Spleen (tissue), 11 donors: ENCODE data around the gene OR2S2. TPM values are rescaled to one million over a fixed set of nuclear protein-coding genes. Genes with fewer than 3 reads are reported as not detected.
A peak's percentile ranks its signal among the peaks of the same experiment; 100 is the strongest.

Experiments
- DNase-seq: peaks from one replicate; pipeline ENCODE4 v3.0.0-alpha.2; 2020
- H3K27ac ChIP-seq, 8 donors: fragments of 200-600 bp; sonication (generic) in 7 of 8; 1 replicate in 4 of 8; 2 replicates in 4 of 8; pipeline versions ENCODE4 v1.5.0 to v1.8.0; 2016 to 2021; ENCODE audit warnings: inconsistent platforms in 4 of 8, mild to moderate bottlenecking in 4 of 8, moderate library complexity in 1 of 8
- H3K27me3 ChIP-seq, 7 donors: fragments of 200-600 bp; sonication (generic) in 6 of 7; replicated peaks in 1 of 7; 1 replicate in 4 of 7; 2 replicates in 3 of 7; pipeline versions ENCODE4 v1.5.0 to v1.8.0; 2016 to 2021; ENCODE audit warnings: inconsistent platforms in 3 of 7, mild to moderate bottlenecking in 1 of 7
- H3K36me3 ChIP-seq, 6 donors: fragments of 200-600 bp; sonication (generic) in 5 of 6; 1 replicate in 4 of 6; 2 replicates in 2 of 6; pipeline versions ENCODE4 v1.5.0 to v1.8.0; 2016 to 2021; ENCODE audit warnings: inconsistent platforms in 2 of 6
- H3K4me1 ChIP-seq, 6 donors: fragments of 200-600 bp; sonication (generic) in 5 of 6; 1 replicate in 3 of 6; 2 replicates in 3 of 6; pipeline versions ENCODE4 v1.5.0 to v1.8.0; 2016 to 2021; ENCODE audit warnings: inconsistent platforms in 3 of 6
- H3K4me3 ChIP-seq, 8 donors: fragments of 200-600 bp; sonication (generic) in 7 of 8; 1 replicate in 4 of 8; 2 replicates in 4 of 8; pipeline versions ENCODE4 v1.5.0 to v1.8.0; 2016 to 2021; ENCODE audit warnings: inconsistent platforms in 4 of 8, mild to moderate bottlenecking in 4 of 8, moderate library complexity in 2 of 8
- H3K9me3 ChIP-seq, 8 donors: fragments of 200-600 bp; sonication (generic) in 7 of 8; 1 replicate in 4 of 8; 2 replicates in 4 of 8; pipeline versions ENCODE4 v1.5.0 to v1.8.0; 2016 to 2021; ENCODE audit warnings: inconsistent platforms in 4 of 8
- POLR2A ChIP-seq, 3 donors: fragments of 450-650 bp; IDR thresholded peaks; one replicate each; pipeline ENCODE4 v1.5.1; 2017; ENCODE audit warnings: antibody characterized with exemption in 3 of 3, mild to moderate bottlenecking in 1 of 3
- POLR2AphosphoS5 ChIP-seq, 3 donors: sonication (generic); formaldehyde crosslinking; IDR thresholded peaks; one replicate each; pipeline ENCODE4 v1.5.1; 2017; ENCODE audit warnings: antibody characterized with exemption in 3 of 3
- WGBS, 5 donors: extraction: QIAGEN DNeasy Blood & Tissue Kit in 3 of 5; methylation state at CpG; one replicate each; pipeline versions ENCODE4 v1.1.5 to v1.1.7; 2013 to 2018; 5-methylcytosine and 5-hydroxymethylcytosine counted together
- intact Hi-C: fragments of 100-400 bp; cut with DNase I; formaldehyde crosslinking; loops from one replicate; pipeline ENCODE4 v1.15.0; 2023; ENCODE audit warnings: low total_unique reads
- polyA plus RNA-seq, 3 donors: library from polyadenylated mRNA; stranded (reverse); fragments of 200-250 nt; gene quantifications; one replicate each; pipeline ENCODE4 v1.2.1, GENCODE V29; 2013
- total RNA-seq, 7 donors: library from RNA; depleted of rRNA in 3 of 7; stranded (reverse); fragments of >200 nt in 3 of 7; fragmentation: NEBNext Ultra II Directional in 4 of 7; extraction: Animal tissue kit (Norgen Biotek cat#: 25700) in 4 of 7; gene quantifications; one replicate each; pipeline versions ENCODE4 v1.1.0 to v1.2.1, GENCODE V29; 2016 to 2021
- TF ChIP-seq, protein P1 (sequence below), 11 experiments: fragments of 200-600 bp in 7 of 11; fragments of 450-650 bp in 4 of 11; sonication (generic) in 4 of 11; IDR thresholded peaks in 8 of 11; conservative IDR thresholded peaks in 3 of 11; 1 replicate in 7 of 11; 2 replicates in 4 of 11; pipeline versions ENCODE4 v1.4.0 to v1.8.0; 2016 to 2021; ENCODE audit warnings: antibody characterized with exemption in 11 of 11, inconsistent platforms in 4 of 11, mild to moderate bottlenecking in 1 of 11
- donor health status: healthy with polysubstance abuse.
- donor health status: DM: no; HTN: no; CAD: no; lungs with moderate emphysema.
- donor health status: DM: no; HTN: no; CAD: no.
- donor health status: Bipolar disorder and iron deficiency.
- donor health status: healthy.
- donor health status: DM: no; HTN: no; CAD: no.
- donor health status: DM: yes; HTN: yes; CAD: no.

The OR2S2 gene
- total and polyA plus RNA-seq, 10 donors = not detected

DNA sequence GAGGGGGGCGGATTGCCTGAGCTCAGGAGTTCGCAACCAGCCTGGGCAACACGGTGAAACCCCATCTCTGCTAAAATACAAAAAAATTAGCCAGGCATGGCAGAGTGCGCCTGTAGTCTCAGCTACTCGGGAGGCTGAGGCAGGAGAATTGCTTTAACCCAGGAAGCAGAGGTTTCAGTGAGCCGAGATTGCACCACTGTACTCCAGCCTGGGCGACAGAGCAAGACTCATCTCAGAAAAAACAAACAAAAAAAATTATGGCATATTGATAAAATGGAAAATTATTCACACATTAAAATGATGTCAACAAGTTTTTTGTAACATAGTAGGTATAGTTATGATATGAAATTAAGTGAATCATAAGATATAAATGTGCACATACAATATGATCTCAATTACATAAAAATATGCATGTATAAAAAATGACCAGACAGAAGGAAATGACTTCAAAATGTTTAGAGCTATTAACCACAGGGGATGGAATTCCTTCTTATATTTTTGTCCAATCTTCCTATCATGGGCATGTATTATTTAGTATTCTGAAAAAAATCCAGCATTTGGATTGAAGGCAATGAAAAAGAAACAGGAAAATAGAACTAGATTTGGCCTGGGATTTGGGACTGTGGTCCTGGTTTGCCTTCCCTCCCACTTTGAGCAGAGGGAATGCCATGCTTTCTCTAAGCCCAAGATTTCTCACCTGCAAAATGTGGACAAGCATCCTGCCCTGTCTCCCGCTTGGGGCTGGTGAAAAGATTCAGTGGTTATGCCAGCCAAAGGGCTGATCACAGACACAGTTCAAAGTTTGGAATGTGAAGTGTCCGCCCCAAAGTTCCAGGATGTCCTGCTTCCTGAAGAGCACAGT is 29.1 kb downstream of the OR2S2 start:
- no peak for TF ChIP-seq POLR2A (IDR thresholded peaks at IDR 0.05)
- TF ChIP-seq POLR2AphosphoS5 (IDR thresholded peaks at IDR 0.05) = peak in 1 of 3 donors; percentile 43
- 76 to 86% (median 81%) methylated on average over 9 of the region's 9 CpGs for WGBS, 5 donors
- no peaks in the 10 kb centered on the region for H3K27me3 ChIP-seq
- intact Hi-C loops = no loop called here
- peak overlapping the region in 4 of 8 donors; percentile 2 to 59 (median 32) for H3K27ac ChIP-seq
- no peaks in the 10 kb centered on the region for H3K9me3 ChIP-seq
- no peak for DNase-seq
- H3K36me3 ChIP-seq = no peaks in the 10 kb centered on the region
- H3K4me1 ChIP-seq = peaks cover 0 to 23% (median 10%) of the 10 kb centered on the region in 6 donors
- H3K4me3 ChIP-seq = peak overlapping the region in 1 of 8 donors; percentile 35

DNA sequence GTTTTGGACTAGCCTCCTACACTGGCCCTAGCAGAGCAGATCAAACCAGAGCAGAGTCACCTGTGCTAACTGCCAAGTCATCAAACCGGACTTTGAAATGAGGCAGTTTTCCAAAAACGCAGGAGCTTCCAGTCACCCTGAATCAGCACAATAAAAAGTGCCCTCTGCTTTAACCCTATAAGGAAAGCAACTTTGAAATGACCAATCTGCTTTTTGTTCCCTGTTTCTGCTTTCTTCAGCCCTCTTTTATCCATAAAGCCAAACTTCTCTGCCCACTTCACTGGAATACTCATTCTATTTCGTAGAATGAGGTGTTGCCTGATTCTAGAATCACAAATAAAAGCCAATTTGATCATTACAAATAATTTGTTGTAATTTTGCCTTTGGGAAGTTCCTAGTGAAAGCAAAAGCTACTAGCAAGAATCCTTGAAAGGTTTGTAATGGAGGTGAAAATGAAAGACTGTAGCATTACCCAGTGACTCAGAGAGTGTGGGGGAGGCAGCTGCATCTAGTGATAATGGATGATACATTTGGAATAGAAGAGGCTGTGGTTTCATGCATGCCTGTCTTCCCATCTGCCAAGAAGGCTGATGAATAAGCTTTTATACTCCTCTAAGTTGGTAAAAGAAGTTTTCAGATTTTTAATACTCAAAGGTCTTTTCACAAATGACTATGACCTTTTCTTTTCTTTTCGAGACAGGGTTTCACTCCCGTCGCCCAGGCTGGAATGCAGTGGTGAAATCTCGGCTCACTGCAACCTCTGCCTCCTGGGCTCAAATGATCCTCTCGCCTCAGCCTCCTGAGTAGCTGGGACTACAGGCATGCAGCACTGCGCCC is 33.8 kb downstream of the OR2S2 start:
- H3K4me1 ChIP-seq = peaks cover 0 to 21% (median 12%) of the 10 kb centered on the region in 6 donors
- peak overlapping the region in 5 of 8 donors; percentile 31 to 68 (median 44) for H3K27ac ChIP-seq
- no peaks in the 10 kb centered on the region for H3K36me3 ChIP-seq
- H3K4me3 ChIP-seq = no peak overlapping the region
- DNase-seq = no peak
- TF ChIP-seq, protein P1, sequence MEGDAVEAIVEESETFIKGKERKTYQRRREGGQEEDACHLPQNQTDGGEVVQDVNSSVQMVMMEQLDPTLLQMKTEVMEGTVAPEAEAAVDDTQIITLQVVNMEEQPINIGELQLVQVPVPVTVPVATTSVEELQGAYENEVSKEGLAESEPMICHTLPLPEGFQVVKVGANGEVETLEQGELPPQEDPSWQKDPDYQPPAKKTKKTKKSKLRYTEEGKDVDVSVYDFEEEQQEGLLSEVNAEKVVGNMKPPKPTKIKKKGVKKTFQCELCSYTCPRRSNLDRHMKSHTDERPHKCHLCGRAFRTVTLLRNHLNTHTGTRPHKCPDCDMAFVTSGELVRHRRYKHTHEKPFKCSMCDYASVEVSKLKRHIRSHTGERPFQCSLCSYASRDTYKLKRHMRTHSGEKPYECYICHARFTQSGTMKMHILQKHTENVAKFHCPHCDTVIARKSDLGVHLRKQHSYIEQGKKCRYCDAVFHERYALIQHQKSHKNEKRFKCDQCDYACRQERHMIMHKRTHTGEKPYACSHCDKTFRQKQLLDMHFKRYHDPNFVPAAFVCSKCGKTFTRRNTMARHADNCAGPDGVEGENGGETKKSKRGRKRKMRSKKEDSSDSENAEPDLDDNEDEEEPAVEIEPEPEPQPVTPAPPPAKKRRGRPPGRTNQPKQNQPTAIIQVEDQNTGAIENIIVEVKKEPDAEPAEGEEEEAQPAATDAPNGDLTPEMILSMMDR (IDR thresholded peaks at IDR 0.05 in 8 of 11, conservative IDR thresholded peaks at IDR 0.05 in 3 of 11) = no peak
- no peak for TF ChIP-seq POLR2A (IDR thresholded peaks at IDR 0.05)
- TF ChIP-seq POLR2AphosphoS5 (IDR thresholded peaks at IDR 0.05) = no peak
- peaks cover 0 to 6% (median 0%) of the 10 kb centered on the region in 7 donors for H3K27me3 ChIP-seq
- 62 to 75% (median 69%) methylated on average over 9 of the region's 9 CpGs for WGBS, 5 donors
- no peaks in the 10 kb centered on the region for H3K9me3 ChIP-seq
- intact Hi-C loops = no loop called here

DNA sequence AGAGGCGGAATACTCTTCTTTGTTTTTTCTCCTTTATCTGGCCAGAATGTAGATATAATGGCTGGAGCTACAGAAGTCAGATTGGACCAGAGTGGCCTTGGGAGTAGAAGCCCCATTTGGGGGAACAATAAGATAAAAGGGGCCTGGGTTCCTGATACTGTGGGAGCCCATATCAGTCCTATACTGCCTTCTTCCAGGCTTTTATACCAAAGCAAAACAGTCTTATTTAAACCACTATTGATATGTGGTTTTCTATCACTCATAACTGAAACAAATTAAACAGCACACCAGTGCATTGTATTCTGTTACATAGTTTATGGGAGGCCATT is 34.4 kb downstream of the OR2S2 start:
- H3K27ac ChIP-seq = peak overlapping the region in 5 of 8 donors; percentile 31 to 68 (median 44)
- no peak for DNase-seq
- no peak for TF ChIP-seq POLR2A (IDR thresholded peaks at IDR 0.05)
- TF ChIP-seq, protein P1 (IDR thresholded peaks at IDR 0.05 in 8 of 11, conservative IDR thresholded peaks at IDR 0.05 in 3 of 11) = no peak
- TF ChIP-seq POLR2AphosphoS5 (IDR thresholded peaks at IDR 0.05) = no peak
- 94 to 100% (median 97%) methylated on average over 1 of the region's 1 CpG for WGBS, 5 donors
- intact Hi-C loops = no loop called here
- H3K27me3 ChIP-seq = peaks cover 0 to 6% (median 0%) of the 10 kb centered on the region in 7 donors
- H3K9me3 ChIP-seq = no peaks in the 10 kb centered on the region
- H3K4me3 ChIP-seq = no peak overlapping the region
- H3K36me3 ChIP-seq = no peaks in the 10 kb centered on the region
- peaks cover 0 to 26% (median 13%) of the 10 kb centered on the region in 6 donors for H3K4me1 ChIP-seq

DNA sequence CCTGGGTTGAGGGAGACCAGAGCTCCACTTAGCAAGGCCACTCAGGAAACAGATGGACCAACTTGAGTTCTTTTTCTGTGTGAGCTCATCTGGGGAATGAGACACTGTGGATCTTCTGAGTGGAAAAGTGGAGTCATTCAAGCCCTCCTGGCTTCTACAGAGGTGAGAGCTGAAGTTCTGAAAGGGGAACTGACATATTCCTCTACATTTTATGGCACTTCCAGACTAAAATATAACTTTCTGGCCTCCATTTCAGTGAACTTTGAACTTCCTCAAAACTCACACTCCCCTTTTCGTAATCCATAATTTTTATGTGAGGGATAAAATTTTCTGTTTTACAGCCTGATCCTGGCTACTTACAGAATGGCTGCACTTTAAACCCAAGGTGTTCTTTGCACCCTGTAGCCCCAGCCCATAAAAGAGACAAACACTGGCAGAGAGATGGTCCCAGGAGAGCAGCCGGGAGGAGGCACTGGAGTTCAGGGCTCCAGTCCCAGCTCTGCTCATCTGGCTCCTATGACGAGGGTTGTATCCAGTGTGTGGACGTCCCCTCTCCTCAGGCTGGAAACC is 37.8 kb downstream of the OR2S2 start:
- no peak overlapping the region for H3K4me3 ChIP-seq
- peak overlapping the region in 6 of 8 donors; percentile 15 to 68 (median 30) for H3K27ac ChIP-seq
- TF ChIP-seq POLR2AphosphoS5 (IDR thresholded peaks at IDR 0.05) (no peak), POLR2A (IDR thresholded peaks at IDR 0.05) (no peak)
- TF ChIP-seq, protein P1 (IDR thresholded peaks at IDR 0.05 in 8 of 11, conservative IDR thresholded peaks at IDR 0.05 in 3 of 11) = no peak
- no peak for DNase-seq
- peaks cover 0 to 6% (median 0%) of the 10 kb centered on the region in 7 donors for H3K27me3 ChIP-seq
- H3K9me3 ChIP-seq = no peaks in the 10 kb centered on the region
- H3K36me3 ChIP-seq = no peaks in the 10 kb centered on the region
- intact Hi-C loops = no loop called here
- 81 to 96% (median 86%) methylated on average over 3 to 4 of the region's 4 CpGs for WGBS, 5 donors
- peaks cover 3 to 45% (median 22%) of the 10 kb centered on the region in 6 donors for H3K4me1 ChIP-seq
